C4-2B (cell line): Measurements from ENCODE around the gene PRMT3.

Source experiments
- CTCF ChIP-seq: fragments of 450-650 bp; conservative IDR thresholded peaks from 2 replicates; pipeline ENCODE4 v1.5.1; 2017; ENCODE audit warnings: mild to moderate bottlenecking
- ZFX ChIP-seq: fragments of 450-650 bp; IDR thresholded peaks from 2 replicates; pipeline ENCODE4 v1.6.1; 2017

- no peak for TF ChIP-seq CTCF
- TF ChIP-seq ZFX = no peak
Measured at GRCh38 chr11:20417771-20418170, 30.3 kb downstream of the PRMT3 start.
